Liver (tissue), 9 donors: ENCODE data around the gene LEMD3. TPM values are rescaled to one million over a fixed set of nuclear protein-coding genes. Genes with fewer than 3 reads are reported as not detected.
A peak's percentile ranks its signal among the peaks of the same experiment; 100 is the strongest.

Source experiments
- DNase-seq: peaks from one replicate; pipeline ENCODE4 v3.0.0-alpha.2; 2017; ENCODE audit warnings: low spot score
- H3K27ac ChIP-seq, 2 donors: one replicate each; pipeline ENCODE4 v1.7.0; 2013; ENCODE audit warnings: inconsistent platforms in 2 of 2, low read length in 2 of 2, control low read depth in 1 of 2, low read depth in 1 of 2, mild to moderate bottlenecking in 1 of 2
- H3K27me3 ChIP-seq, 4 donors: one replicate each; pipeline versions ENCODE4 v1.6.1 to v1.7.0; 2013; ENCODE audit warnings: low read length in 3 of 4, inconsistent platforms in 1 of 4, mild to moderate bottlenecking in 1 of 4, moderate library complexity in 1 of 4; ENCODE audit not compliant: control insufficient read depth in 4 of 4, insufficient read depth in 4 of 4
- H3K36me3 ChIP-seq, 4 donors: one replicate each; pipeline versions ENCODE4 v1.6.1 to v1.7.0; 2013; ENCODE audit warnings: low read length in 3 of 4, mild to moderate bottlenecking in 3 of 4, low read depth in 1 of 4, moderate library complexity in 1 of 4; ENCODE audit not compliant: control insufficient read depth in 4 of 4, insufficient read depth in 3 of 4
- H3K4me1 ChIP-seq, 4 donors: one replicate each; pipeline versions ENCODE4 v1.6.1 to v1.7.0; 2013; ENCODE audit warnings: low read length in 3 of 4, mild to moderate bottlenecking in 3 of 4, moderate library complexity in 1 of 4; ENCODE audit not compliant: control insufficient read depth in 4 of 4, insufficient read depth in 4 of 4
- H3K4me3 ChIP-seq, 3 donors: one replicate each; pipeline versions ENCODE4 v1.6.1 to v1.7.0; 2013; ENCODE audit warnings: low read length in 3 of 3, control low read depth in 1 of 3, low read depth in 1 of 3, mild to moderate bottlenecking in 1 of 3
- H3K9ac ChIP-seq, 2 donors: one replicate each; pipeline ENCODE4 v1.7.0; 2013; ENCODE audit warnings: low read length in 2 of 2, mild to moderate bottlenecking in 2 of 2, moderate library complexity in 2 of 2, control low read depth in 1 of 2, low read depth in 1 of 2
- H3K9me3 ChIP-seq, 4 donors: one replicate each; pipeline versions ENCODE4 v1.6.1 to v1.7.0; 2013; ENCODE audit warnings: low read length in 3 of 4; ENCODE audit not compliant: control insufficient read depth in 4 of 4
- CTCF ChIP-seq: fragments of 150-350 bp; IDR thresholded peaks from 2 replicates; pipeline ENCODE4 v1.5.1; 2017; ENCODE audit warnings: improper control_type of control experiment, low read depth, low read length; ENCODE audit not compliant: missing input control
- EGR1 ChIP-seq, 2 donors: IDR thresholded peaks; 2 replicates each; pipeline ENCODE4 v1.6.1; 2016 to 2018; ENCODE audit warnings: antibody characterized with exemption in 2 of 2, low read depth in 2 of 2
- FOXA1 ChIP-seq: IDR thresholded peaks from 2 replicates; pipeline ENCODE4 v1.6.1; 2016; ENCODE audit warnings: antibody characterized with exemption
- GABPA ChIP-seq, 2 donors: IDR thresholded peaks in 1 of 2; conservative IDR thresholded peaks in 1 of 2; 2 replicates each; pipeline ENCODE4 v1.6.1; 2016; ENCODE audit warnings: antibody characterized with exemption in 2 of 2, mild to moderate bottlenecking in 1 of 2, moderate library complexity in 1 of 2
- HNF4A ChIP-seq, 2 donors: conservative IDR thresholded peaks; 2 replicates each; pipeline ENCODE4 v1.6.1; 2016; ENCODE audit warnings: antibody characterized with exemption in 2 of 2, mild to moderate bottlenecking in 2 of 2
- HNF4G ChIP-seq: IDR thresholded peaks from 2 replicates; pipeline ENCODE4 v1.6.1; 2016; ENCODE audit warnings: antibody characterized with exemption
- JUND ChIP-seq, 2 donors: IDR thresholded peaks; 2 replicates each; pipeline ENCODE4 v1.6.1; 2016; ENCODE audit warnings: antibody characterized with exemption in 2 of 2
- NR2F2 ChIP-seq: IDR thresholded peaks from 2 replicates; pipeline ENCODE4 v1.6.1; 2016; ENCODE audit warnings: antibody characterized with exemption
- RAD21 ChIP-seq, 2 donors: IDR thresholded peaks; 2 replicates each; pipeline ENCODE4 v1.6.1; 2016; ENCODE audit warnings: antibody characterized with exemption in 2 of 2, mild to moderate bottlenecking in 2 of 2
- REST ChIP-seq: IDR thresholded peaks from 2 replicates; pipeline ENCODE4 v1.6.1; 2016; ENCODE audit warnings: antibody characterized with exemption, mild to moderate bottlenecking
- RXRA ChIP-seq, 2 donors: IDR thresholded peaks; 2 replicates each; pipeline ENCODE4 v1.6.1; 2017 to 2018; ENCODE audit warnings: antibody characterized with exemption in 2 of 2, mild to moderate bottlenecking in 1 of 2
- SP1 ChIP-seq: IDR thresholded peaks from 2 replicates; pipeline ENCODE4 v1.6.1; 2018; ENCODE audit warnings: antibody characterized with exemption, mild to moderate bottlenecking
- TAF1 ChIP-seq: conservative IDR thresholded peaks from 2 replicates; pipeline ENCODE4 v1.6.1; 2016; ENCODE audit warnings: antibody characterized with exemption, mild to moderate bottlenecking
- YY1 ChIP-seq: IDR thresholded peaks from 2 replicates; pipeline ENCODE4 v1.6.1; 2016; ENCODE audit warnings: antibody characterized with exemption, mild to moderate bottlenecking
- ZBTB33 ChIP-seq: IDR thresholded peaks from 2 replicates; pipeline ENCODE4 v1.6.1; 2016; ENCODE audit warnings: antibody characterized with exemption
- WGBS: extraction: QIAGEN DNeasy Blood & Tissue Kit; methylation state at CpG from one replicate; pipeline ENCODE4 v1.1.7; 2013; 5-methylcytosine and 5-hydroxymethylcytosine counted together
- polyA plus RNA-seq, 2 donors: library from polyadenylated mRNA; stranded (reverse) in 1 of 2; unstranded in 1 of 2; fragments of 200-250 nt in 1 of 2; fragments of >200 nt in 1 of 2; fragmentation: Nextera tagmentation in 1 of 2; extraction: Ambion mirVana in 1 of 2; gene quantifications; one replicate each; pipeline versions ENCODE4 v1.2.1 to v1.2.3, GENCODE V29; 2013 to 2015
- total RNA-seq, 2 donors: library from RNA; depleted of rRNA; stranded (reverse); fragments of >200 nt; gene quantifications; one replicate each; pipeline ENCODE4 v1.2.3, GENCODE V29; 2014
- TF ChIP-seq, protein P1 (sequence below): IDR thresholded peaks from 2 replicates; pipeline ENCODE4 v1.6.1; 2016; ENCODE audit warnings: antibody characterized with exemption
- TF ChIP-seq, protein P2 (sequence below): IDR thresholded peaks from 2 replicates; pipeline ENCODE4 v1.6.1; 2016; ENCODE audit warnings: antibody characterized with exemption
- donor health status: healthy.
- donor health status: healthy.
- donor health status: healthy.
- donor health status: healthy.
- donor health status: healthy.

The LEMD3 gene
- total and polyA plus RNA-seq, 4 donors, result 3.5 to 19.5 (median 11.3) TPM

DNA sequence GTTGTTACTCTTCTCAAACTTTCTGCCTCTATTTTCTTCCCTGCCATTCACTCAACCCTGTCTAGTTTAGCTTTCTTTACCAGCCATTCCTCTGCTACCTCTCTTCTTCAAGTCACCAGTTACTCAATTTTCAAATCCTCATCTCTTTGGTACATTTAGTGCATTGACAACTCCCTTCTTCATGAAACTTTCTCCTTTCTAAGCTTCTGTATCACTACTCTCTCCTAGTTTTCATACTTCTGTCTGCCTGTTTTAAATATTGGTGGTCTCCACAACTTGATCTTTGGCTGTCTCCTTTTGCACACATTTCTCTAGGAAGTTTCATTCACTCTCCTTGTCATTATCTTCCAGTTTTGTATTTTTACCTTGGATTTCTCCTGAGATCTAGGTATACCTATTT, 6.0 kb downstream of the LEMD3 start:
- Histone ChIP-seq H3K36me3 (peaks cover 0 to 2% (median 0%) of the 10 kb centered on the region in 4 donors), H3K4me3 (no peak overlapping the region), H3K27ac (no peak overlapping the region), H3K27me3 (no peaks in the 10 kb centered on the region), H3K4me1 (peaks cover 3 to 49% (median 31%) of the 10 kb centered on the region in 4 donors), H3K9me3 (no peaks in the 10 kb centered on the region), H3K9ac (no peak overlapping the region)
- DNase-seq, result no peak
- TF ChIP-seq HNF4G (no peak), JUND (IDR thresholded peaks at IDR 0.05) (no peak), EGR1 (IDR thresholded peaks at IDR 0.05; ENCODE audit: low read depth in 2 of 2) (no peak), RAD21 (IDR thresholded peaks at IDR 0.05) (no peak), REST (no peak), FOXA1 (no peak), SP1 (no peak), CTCF (no peak), YY1 (no peak), NR2F2 (no peak), GABPA (IDR thresholded peaks at IDR 0.05 in 1 of 2, conservative IDR thresholded peaks at IDR 0.05 in 1 of 2) (no peak), HNF4A (conservative IDR thresholded peaks at IDR 0.05) (no peak), RXRA (IDR thresholded peaks at IDR 0.05) (no peak), TAF1 (no peak), ZBTB33 (no peak)
- TF ChIP-seq, protein P1, sequence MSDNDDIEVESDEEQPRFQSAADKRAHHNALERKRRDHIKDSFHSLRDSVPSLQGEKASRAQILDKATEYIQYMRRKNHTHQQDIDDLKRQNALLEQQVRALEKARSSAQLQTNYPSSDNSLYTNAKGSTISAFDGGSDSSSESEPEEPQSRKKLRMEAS, result no peak

GRCh38 chr12:65182012-65182739, 12.8 kb downstream of the LEMD3 start:
- no peaks in the 10 kb centered on the region for H3K9me3 ChIP-seq
- peak overlapping the region in 1 of 2 donors; percentile 20 for H3K9ac ChIP-seq
- no peak overlapping the region for H3K4me3 ChIP-seq
- WGBS, result 17% methylated on average over 3 of the region's 3 CpGs
- no peak for DNase-seq
- H3K36me3 ChIP-seq, result peaks cover 0 to 2% (median 0%) of the 10 kb centered on the region in 4 donors
- no peaks in the 10 kb centered on the region for H3K27me3 ChIP-seq
- H3K4me1 ChIP-seq, result peaks cover 5 to 30% (median 28%) of the 10 kb centered on the region in 4 donors
- peak overlapping the region; percentile 39 to 50 for H3K27ac ChIP-seq
- TF ChIP-seq EGR1 (IDR thresholded peaks at IDR 0.05; ENCODE audit: low read depth in 2 of 2) (no peak), NR2F2 (no peak), SP1 (peak; percentile 63), HNF4A (conservative IDR thresholded peaks at IDR 0.05) (peak; percentile 57 to 61), ZBTB33 (no peak), TAF1 (no peak), RXRA (IDR thresholded peaks at IDR 0.05) (peak; percentile 26 to 57), REST (no peak)
- TF ChIP-seq, protein P2, sequence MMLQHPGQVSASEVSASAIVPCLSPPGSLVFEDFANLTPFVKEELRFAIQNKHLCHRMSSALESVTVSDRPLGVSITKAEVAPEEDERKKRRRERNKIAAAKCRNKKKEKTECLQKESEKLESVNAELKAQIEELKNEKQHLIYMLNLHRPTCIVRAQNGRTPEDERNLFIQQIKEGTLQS, result peak; percentile 57
